GM21515 (cell line): Measurements from ENCODE around the gene CUEDC2.
"Not testable (repeated sequence)": the region's sequence is repeated elsewhere in the genome, so short reads cannot be mapped to it uniquely, and the experiment has no call there.

Source experiments
- ATAC-seq: cut with Tn5 transposase; IDR thresholded peaks from one replicate; pipeline ENCODE4 v1.9.1; 2021; ENCODE audit not compliant: unreplicated experiment

CUEDC2 gene

DNA sequence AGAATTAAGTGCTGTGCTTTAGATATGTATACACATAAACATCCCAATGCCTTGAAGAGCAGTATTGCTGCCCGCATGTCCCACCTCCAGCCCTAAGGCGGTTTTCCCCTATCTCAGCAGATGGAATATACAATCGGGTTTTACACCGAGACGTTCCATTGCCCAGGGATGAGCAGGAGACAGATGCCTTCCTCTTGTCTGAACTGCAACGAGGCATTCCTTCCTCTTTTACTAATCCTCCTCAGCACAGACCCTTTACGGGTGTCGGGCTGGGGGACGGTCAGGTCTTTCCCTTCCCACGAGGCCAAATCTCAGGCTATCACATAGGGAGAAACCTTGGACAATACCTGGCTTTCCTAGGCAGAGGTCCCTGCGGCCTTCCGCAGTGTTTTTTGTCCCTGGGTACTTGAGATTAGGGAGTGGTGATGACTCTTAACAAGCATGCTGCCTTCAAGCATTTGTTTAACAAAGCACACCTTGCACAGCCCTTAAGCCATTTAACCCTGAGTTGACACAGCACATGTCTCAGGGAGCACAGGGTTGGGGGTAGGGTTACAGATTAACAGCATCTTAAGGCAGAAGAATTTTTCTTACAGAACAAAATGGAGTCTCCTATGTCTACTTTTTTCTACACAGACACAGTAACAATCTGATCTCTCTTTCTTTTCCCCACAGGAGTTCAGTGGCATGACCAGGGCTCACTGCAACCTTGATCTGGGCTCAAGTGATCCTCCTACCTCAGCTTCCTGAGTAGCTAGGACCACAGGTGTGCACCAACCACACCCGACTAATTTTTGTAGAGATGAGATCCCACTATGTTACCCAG lies 22.5 kb upstream of the CUEDC2 start:
- not testable (repeated sequence) for ATAC-seq

DNA sequence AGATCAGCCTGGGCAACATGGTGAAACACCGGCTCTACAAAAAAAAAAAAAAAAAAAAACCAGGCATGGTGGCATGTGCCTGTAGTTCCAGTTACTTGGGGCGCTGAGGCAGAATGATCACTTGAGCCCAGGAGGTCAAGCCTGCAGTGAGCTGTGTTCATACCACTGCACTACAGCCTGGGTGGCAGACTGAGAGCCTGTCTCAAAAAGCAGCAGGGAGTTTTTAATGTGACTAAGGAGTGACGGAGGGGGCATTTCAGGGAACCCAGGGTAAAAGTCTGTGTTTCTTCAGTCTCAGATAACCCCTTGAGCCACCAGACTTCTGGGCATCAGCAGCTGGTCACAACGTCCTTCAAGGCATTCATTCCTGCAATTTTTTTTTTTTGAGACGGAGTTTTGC lies 21.1 kb upstream of the CUEDC2 start:
- ATAC-seq = no peak

- ATAC-seq = no peak
Measured at GRCh38 chr10:102452672-102453340, 20.4 kb upstream of the CUEDC2 start.

DNA sequence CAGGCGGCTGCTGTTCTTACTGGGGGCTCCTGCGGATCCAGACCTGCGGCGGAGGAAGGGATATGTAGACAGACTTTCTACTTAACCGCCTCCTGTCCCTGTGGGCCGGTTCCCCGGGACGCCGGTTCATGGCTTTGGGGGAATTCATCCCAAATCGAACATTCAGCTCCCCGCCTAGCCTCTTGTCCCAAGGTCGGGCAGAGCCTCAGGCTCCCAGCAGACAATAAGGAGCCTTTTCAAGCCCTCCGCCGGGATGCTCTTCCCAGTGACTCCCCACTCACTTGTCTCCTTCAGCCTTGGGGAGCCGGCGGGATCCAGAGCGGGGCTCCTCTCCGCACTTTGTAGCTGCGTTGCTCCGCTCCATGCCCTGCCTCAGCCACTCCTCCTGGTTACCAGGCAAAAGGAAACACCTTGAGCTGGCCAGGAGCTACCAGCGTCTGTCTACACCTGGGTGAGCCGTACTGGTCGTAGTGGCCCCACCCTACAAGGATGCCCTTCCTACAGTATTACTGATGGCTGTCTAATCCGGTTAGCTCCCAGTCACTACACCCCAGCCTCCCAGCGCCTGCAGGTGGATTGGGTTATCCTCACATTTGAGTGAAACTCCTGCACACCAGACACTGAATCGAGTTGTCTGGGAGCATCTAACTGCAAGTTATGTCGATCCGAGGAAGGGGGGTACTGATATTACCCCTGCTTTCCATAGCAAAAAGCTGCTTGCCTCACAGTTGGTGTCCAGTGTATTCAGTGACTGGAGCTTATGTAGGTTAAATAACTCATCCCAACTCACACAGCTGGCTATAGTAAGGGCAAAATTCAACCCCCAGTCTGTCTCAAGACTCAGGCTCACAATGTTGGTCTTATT lies 19.0 kb upstream of the CUEDC2 start, which contains the start of gene C10orf95:
C10orf95 (minus strand) TSS at position 439 of the 865 bp plus-strand sequence. CDS start 450 bp downstream, outside the sequence.
- no peak for ATAC-seq

- ATAC-seq = peak; percentile 81
Measured at GRCh38 chr10:102450374-102451104, 18.2 kb upstream of the CUEDC2 start.

DNA sequence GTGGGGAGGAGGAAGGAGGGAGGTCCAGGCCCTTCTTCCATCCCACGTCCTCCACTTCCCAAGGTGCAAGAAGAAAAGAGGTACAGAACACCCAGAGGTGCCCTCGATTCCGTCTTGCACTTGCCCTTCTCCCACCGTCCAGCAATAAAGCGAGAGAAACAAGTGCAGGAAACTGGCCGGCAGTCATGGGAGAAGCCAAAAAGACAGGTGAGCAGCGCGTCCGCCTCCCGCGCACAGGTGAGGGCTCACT lies 17.7 kb upstream of the CUEDC2 start:
- ATAC-seq = no peak

- ATAC-seq = peak; percentile 46
Measured at GRCh38 chr10:102449321-102450123, 17.1 kb upstream of the CUEDC2 start.

GRCh38 chr10:102444851-102445250 lies 12.5 kb upstream of the CUEDC2 start:
- no peak for ATAC-seq

- no peak for ATAC-seq
Measured at GRCh38 chr10:102438374-102438773, 6.0 kb upstream of the CUEDC2 start.

DNA sequence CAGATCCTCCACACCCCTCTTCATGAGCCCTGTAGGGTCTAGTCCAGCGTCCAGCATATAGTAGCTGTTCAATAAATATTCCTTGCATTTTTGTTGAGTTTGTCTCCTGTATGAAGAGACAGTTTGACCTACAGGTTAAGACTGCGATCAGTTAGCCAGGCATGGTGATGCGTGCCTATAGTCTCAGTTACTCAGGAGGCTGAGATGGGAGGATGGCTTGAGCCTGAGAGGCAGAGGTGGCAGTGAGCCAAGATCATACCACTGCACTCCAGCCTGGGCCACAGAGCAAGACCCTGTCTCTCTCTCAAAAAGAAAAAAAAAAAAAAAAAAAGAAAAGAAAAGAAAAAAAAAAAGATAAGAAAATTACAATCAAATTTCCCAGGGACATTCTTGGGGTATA lies 5.1 kb upstream of the CUEDC2 start:
- no peak for ATAC-seq

- no peak for ATAC-seq
Measured at GRCh38 chr10:102436312-102436711, 3.9 kb upstream of the CUEDC2 start.

- ATAC-seq = no peak
Measured at GRCh38 chr10:102435529-102436233, 3.3 kb upstream of the CUEDC2 start.

GRCh38 chr10:102435133-102435497 lies 2.7 kb upstream of the CUEDC2 start:
- ATAC-seq = no peak

DNA sequence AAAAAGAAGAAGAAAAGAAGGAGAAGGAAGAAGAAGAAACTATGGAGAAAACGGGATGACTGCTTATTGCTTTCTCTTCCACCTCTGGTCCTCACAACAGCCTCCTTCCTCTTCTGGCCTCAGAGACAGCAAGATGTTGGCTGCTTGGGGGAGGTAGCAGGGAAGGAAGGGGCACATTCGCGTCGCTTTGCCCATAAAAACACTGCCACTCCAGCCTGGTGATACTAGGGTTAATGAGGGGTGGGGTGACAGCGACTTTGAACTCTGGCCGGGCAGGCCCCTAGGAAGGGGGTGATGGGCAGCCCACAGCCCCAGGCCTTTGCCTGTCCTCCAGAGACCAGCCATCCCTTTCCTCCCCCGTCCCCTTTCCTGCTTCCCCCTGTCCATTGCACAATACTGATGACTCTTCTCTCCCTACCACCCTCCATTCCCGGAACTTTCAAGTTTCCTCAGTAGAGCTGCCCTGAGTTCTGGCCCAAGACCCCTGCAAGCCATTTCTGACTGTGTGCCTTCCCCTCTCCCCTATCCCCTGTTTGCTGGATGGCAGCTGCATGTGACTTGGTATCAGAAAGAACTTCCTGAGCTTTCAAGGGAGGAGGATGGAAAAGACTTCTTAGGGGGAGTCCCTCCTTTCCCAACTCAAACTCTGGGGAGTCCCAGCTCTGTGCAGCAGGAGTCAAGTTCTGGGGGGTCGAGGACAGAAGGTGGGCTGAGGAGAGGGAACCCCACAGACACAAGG lies 2.2 kb upstream of the CUEDC2 start:
- ATAC-seq = no peak

DNA sequence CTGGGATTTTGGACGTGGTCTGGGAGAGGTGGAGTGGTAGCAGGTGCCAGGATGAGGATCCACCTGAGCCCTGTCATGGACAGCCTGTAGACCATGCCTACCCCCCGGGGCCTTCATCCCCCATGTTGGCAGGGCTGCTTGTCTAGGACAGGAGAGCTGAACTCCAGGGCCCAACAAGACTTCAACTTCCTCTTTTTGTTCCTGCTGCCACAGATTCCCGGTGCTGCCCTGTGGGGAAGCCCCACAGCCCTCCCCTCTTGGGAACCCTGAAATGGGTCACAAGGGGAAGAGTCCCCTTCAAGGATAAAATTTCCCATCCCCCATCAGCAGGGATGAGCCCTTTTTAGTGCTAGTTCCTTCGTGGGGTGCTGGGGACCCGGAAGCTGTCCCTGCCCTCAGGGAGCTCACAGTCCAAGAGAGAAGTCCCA lies 1.3 kb upstream of the CUEDC2 start:
- no peak for ATAC-seq

GRCh38 chr10:102431452-102432124 lies 786 bp downstream of the CUEDC2 start:
- ATAC-seq = peak; percentile 3

DNA sequence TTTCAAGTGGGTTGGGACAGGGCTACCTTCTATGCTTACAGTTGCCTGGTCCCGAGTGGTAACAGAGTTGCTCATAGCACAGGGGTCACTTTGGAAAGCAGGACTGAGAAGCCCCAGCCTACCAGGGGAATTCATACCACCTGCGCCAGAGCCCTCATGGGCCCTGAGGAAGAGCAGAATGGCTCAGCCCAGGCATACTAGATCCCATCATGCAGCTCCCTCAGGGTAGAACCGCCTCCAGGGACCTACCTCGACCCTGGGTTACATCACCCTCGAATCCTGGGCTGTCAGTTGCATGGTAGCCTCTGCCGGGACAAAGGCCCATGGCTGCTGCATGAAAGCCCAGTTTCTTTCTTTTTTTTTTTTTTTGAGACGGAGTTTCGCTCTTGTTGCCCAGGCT lies 2.9 kb downstream of the CUEDC2 start:
- ATAC-seq = no peak

DNA sequence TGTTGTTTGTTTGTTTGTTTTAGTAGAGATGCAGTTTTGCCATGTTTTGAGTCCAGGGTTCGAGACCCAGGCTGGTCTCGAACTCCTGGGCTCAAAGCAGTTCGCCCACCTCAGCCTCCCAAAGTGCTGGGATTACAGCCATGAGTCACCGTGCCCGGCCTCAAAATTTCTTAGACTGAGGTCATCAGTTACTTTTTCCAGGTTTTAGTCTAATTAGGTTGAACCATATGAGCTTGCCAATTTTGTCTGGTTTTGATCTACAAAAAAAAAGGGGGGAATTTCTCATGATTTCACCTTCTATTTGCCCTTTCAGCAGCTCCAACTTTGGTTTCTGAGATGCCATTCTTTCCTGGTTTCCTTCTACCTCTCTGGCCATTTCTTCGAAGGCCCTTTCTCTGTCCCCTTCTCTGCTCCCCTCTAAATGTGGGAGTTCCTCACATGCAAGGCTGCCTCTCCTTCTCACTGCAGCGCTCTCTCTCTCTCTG lies 5.5 kb downstream of the CUEDC2 start:
- ATAC-seq = no peak
